ENCODE data around the gene PGGHG.

PGGHG gene

DNA sequence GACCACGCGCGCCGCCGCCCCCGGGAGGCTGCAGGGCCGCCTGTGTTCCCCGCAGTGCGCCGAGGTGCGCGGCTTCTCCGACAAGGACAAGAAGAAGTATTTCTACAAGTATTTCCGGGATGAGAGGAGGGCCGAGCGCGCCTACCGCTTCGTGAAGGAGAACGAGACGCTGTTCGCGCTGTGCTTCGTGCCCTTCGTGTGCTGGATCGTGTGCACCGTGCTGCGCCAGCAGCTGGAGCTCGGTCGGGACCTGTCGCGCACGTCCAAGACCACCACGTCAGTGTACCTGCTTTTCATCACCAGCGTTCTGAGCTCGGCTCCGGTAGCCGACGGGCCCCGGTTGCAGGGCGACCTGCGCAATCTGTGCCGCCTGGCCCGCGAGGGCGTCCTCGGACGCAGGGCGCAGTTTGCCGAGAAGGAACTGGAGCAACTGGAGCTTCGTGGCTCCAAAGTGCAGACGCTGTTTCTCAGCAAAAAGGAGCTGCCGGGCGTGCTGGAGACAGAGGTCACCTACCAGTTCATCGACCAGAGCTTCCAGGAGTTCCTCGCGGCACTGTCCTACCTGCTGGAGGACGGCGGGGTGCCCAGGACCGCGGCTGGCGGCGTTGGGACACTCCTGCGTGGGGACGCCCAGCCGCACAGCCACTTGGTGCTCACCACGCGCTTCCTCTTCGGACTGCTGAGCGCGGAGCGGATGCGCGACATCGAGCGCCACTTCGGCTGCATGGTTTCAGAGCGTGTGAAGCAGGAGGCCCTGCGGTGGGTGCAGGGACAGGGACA, 8.0 kb upstream of the PGGHG start:
- no peak for TF ChIP-seq CTCF (IDR thresholded peaks at IDR 0.05; ENCODE audit: low read depth, low read length, missing control alignments)
- no peak overlapping the region for H3K4me3 ChIP-seq (ENCODE audit: low read depth, low read length)
- in situ Hi-C loops (cut with HindIII; ENCODE audit: low sequenced_read_pairs), result no loop called here
- no peak for DNase-seq (ENCODE audit: low read depth)

DNA sequence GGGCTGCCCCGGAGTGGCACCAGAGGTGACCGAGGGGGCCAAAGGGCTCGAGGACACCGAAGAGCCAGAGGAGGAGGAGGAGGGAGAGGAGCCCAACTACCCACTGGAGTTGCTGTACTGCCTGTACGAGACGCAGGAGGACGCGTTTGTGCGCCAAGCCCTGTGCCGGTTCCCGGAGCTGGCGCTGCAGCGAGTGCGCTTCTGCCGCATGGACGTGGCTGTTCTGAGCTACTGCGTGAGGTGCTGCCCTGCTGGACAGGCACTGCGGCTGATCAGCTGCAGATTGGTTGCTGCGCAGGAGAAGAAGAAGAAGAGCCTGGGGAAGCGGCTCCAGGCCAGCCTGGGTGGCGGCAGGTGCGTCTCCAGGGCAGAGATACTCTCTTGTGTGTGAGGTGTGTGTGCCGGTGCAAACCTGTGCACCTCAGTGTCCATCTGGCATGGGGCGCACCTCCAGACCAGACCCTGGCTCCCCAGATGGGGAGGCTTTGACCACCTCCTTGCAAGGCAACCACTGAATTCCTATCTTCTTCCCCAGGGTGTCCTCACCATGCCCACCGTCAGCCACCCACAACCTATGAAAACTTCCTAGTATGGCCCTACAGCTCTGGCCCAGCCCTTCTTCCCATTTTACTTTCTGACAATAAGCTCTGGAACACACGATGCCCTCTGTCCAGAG, 7.3 kb upstream of the PGGHG start:
- no peak for DNase-seq (ENCODE audit: low read depth)
- no peak for TF ChIP-seq CTCF (IDR thresholded peaks at IDR 0.05; ENCODE audit: low read depth, low read length, missing control alignments)
- no peak overlapping the region for H3K4me3 ChIP-seq (ENCODE audit: low read depth, low read length)
- in situ Hi-C loops (cut with HindIII; ENCODE audit: low sequenced_read_pairs), result no loop called here

- H3K4me3 ChIP-seq (ENCODE audit: low read depth, low read length), result no peak overlapping the region
- no peak for TF ChIP-seq CTCF (IDR thresholded peaks at IDR 0.05; ENCODE audit: low read depth, low read length, missing control alignments)
- no peak for DNase-seq (ENCODE audit: low read depth)
- in situ Hi-C loops (cut with HindIII; ENCODE audit: low sequenced_read_pairs), result no loop called here
Measured at GRCh38 chr11:282171-282570, 6.8 kb upstream of the PGGHG start.

DNA sequence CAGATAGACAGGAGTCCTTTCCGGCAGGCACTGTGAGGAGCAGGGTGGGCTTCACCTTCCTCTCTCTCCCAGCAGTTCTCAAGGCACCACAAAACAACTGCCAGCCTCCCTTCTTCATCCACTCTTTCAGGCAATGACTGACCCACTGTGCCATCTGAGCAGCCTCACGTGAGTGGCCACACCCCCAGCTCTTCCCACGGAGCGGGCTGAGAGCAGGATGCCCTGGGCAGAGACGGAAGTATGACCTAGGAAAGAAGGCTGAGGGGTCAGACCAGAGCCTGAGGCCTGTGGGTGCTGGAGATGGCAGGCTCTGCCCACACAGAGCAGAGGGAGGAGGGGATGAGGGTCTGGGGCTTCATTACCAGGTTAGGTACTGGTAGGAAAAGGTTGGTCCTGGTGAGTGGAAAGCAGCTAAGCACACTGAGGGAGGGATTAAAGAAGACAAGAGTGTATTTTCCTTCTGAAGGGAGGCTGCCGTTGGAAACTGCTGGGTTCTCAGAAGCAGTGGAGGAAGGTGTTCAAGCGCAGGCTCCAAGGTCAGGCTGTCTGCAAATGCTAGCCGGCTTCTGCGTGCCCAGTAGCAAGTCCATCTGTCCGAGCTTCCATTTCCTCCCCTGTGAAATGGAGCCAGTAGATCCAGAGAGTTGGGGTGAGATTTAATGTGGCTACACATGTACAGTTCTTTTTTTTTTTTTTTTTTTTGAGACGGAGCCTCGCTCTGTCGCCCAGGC, 6.1 kb upstream of the PGGHG start:
- H3K4me3 ChIP-seq (ENCODE audit: low read depth, low read length), result no peak overlapping the region
- in situ Hi-C loops (cut with HindIII; ENCODE audit: low sequenced_read_pairs), result no loop called here
- DNase-seq (ENCODE audit: low read depth), result no peak
- TF ChIP-seq CTCF (IDR thresholded peaks at IDR 0.05; ENCODE audit: low read depth, low read length, missing control alignments), result no peak

GRCh38 chr11:283405-284104, 5.4 kb upstream of the PGGHG start:
- no peak for DNase-seq (ENCODE audit: low read depth)
- no peak for TF ChIP-seq CTCF (IDR thresholded peaks at IDR 0.05; ENCODE audit: low read depth, low read length, missing control alignments)
- in situ Hi-C loops (cut with HindIII; ENCODE audit: low sequenced_read_pairs), result no loop called here

More at GRCh38 chr11:283405-284104, 5.4 kb upstream of the PGGHG start:
- no peak overlapping the region for H3K4me3 ChIP-seq (ENCODE audit: low read depth, low read length)
